Thymus (tissue), 11 donors: ENCODE results near the gene TTC8. TPM values are rescaled to one million over a fixed set of nuclear protein-coding genes. Genes with fewer than 3 reads are reported as not detected.

Experiments
- DNase-seq, 9 donors: peaks; one replicate each; pipeline ENCODE4 v3.0.0-alpha.2; 2013; ENCODE audit warnings: low spot score in 9 of 9, low read depth in 6 of 9, missing footprints in 1 of 9
- H3K27ac ChIP-seq, 2 donors: one replicate each; pipeline ENCODE4 v1.5.1; 2013; ENCODE audit warnings: control low read depth in 1 of 2, low read depth in 1 of 2, low read length in 1 of 2, mild to moderate bottlenecking in 1 of 2, moderate library complexity in 1 of 2
- H3K27me3 ChIP-seq, 2 donors: one replicate each; pipeline ENCODE4 v1.5.1; 2013; ENCODE audit warnings: low read length in 1 of 2; ENCODE audit not compliant: control insufficient read depth in 2 of 2, insufficient read depth in 1 of 2
- H3K36me3 ChIP-seq, 2 donors: one replicate each; pipeline ENCODE4 v1.5.1; 2013; ENCODE audit warnings: low read length in 1 of 2, mild to moderate bottlenecking in 1 of 2, moderate library complexity in 1 of 2; ENCODE audit not compliant: control insufficient read depth in 2 of 2, insufficient read depth in 2 of 2
- H3K4me1 ChIP-seq, 2 donors: one replicate each; pipeline ENCODE4 v1.5.1; 2013; ENCODE audit warnings: low read length in 2 of 2; ENCODE audit not compliant: control insufficient read depth in 2 of 2, insufficient read depth in 2 of 2
- H3K4me3 ChIP-seq, 2 donors: one replicate each; pipeline ENCODE4 v1.5.1; 2013; ENCODE audit warnings: low read length in 2 of 2, control low read depth in 1 of 2, mild to moderate bottlenecking in 1 of 2
- H3K9me3 ChIP-seq, 2 donors: one replicate each; pipeline ENCODE4 v1.5.1; 2013; ENCODE audit warnings: low read length in 1 of 2, mild to moderate bottlenecking in 1 of 2; ENCODE audit not compliant: control insufficient read depth in 2 of 2, insufficient read depth in 1 of 2
- WGBS: extraction: QIAGEN DNeasy Blood & Tissue Kit; methylation state at CpG from one replicate; pipeline ENCODE4 v1.1.7; 2013; 5-methylcytosine and 5-hydroxymethylcytosine counted together
- polyA plus RNA-seq: library from polyadenylated mRNA; stranded (reverse); fragments of 200-250 nt; gene quantifications from one replicate; pipeline ENCODE4 v1.2.3, GENCODE V29; 2013
- total RNA-seq: library from RNA; stranded (reverse); fragments of 120-200 nt; gene quantifications from one replicate; pipeline ENCODE4 v1.2.4, GENCODE V29; 2013
- donor health status: healthy.

The TTC8 gene
- total and polyA plus RNA-seq, 2 donors, result 5.9 to 12.0 TPM

- no peak overlapping the region for H3K27ac ChIP-seq
These were observed 6.8 kb downstream of the TTC8 start for GRCh38 chr14:88831284-88831683.

DNA sequence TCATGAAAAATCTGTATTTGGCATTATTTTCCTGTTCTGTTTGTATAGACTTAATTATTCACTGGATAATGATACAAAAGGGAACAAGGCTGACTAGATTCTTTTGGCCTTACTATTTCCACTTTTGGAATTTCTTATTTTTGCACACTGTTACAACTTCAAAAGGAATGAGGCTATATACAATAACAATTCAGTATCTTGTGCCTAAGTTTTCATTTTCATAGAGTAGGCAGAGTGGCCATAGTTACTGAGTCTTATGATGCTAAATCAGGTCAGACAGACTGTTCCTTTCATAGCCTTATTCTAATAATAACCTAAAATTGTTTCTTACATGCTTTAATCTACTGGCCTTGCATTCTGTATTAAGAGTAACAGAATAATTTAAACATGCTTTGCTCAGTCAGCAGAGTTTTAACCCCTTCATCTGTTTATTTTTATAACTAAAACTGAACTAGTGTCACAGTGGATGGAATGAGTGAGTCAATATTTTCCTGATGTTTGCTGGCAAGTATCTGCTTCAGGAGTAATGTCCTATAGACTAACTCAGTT lies 10.5 kb downstream of the TTC8 start:
- no peaks in the 10 kb centered on the region for H3K36me3 ChIP-seq
- no peaks in the 10 kb centered on the region for H3K4me1 ChIP-seq
- no peaks in the 10 kb centered on the region for H3K27me3 ChIP-seq
- no peak overlapping the region for H3K4me3 ChIP-seq
- H3K9me3 ChIP-seq, result no peaks in the 10 kb centered on the region
- no peak for DNase-seq
- no peak overlapping the region for H3K27ac ChIP-seq

More at GRCh38 chr14:88831284-88831683, 6.8 kb downstream of the TTC8 start:
- DNase-seq, result no peak
- H3K27me3 ChIP-seq, result no peaks in the 10 kb centered on the region
- H3K4me3 ChIP-seq, result no peak overlapping the region
- H3K4me1 ChIP-seq, result no peaks in the 10 kb centered on the region
- H3K9me3 ChIP-seq, result no peaks in the 10 kb centered on the region
- H3K36me3 ChIP-seq, result no peaks in the 10 kb centered on the region

GRCh38 chr14:88835661-88836060 lies 11.2 kb downstream of the TTC8 start:
- H3K4me3 ChIP-seq, result no peak overlapping the region
- no peaks in the 10 kb centered on the region for H3K4me1 ChIP-seq
- H3K9me3 ChIP-seq, result no peaks in the 10 kb centered on the region
- DNase-seq, result no peak
- H3K27me3 ChIP-seq, result no peaks in the 10 kb centered on the region
- H3K36me3 ChIP-seq, result no peaks in the 10 kb centered on the region
- no peak overlapping the region for H3K27ac ChIP-seq

- Histone ChIP-seq H3K27ac (no peak overlapping the region), H3K36me3 (no peaks in the 10 kb centered on the region), H3K4me3 (no peak overlapping the region), H3K27me3 (no peaks in the 10 kb centered on the region), H3K4me1 (no peaks in the 10 kb centered on the region), H3K9me3 (no peaks in the 10 kb centered on the region)
- WGBS, result 97% methylated on average over 1 of the region's 1 CpG
- no peak for DNase-seq
These were observed 13.0 kb downstream of the TTC8 start for GRCh38 chr14:88837495-88837894.

DNA sequence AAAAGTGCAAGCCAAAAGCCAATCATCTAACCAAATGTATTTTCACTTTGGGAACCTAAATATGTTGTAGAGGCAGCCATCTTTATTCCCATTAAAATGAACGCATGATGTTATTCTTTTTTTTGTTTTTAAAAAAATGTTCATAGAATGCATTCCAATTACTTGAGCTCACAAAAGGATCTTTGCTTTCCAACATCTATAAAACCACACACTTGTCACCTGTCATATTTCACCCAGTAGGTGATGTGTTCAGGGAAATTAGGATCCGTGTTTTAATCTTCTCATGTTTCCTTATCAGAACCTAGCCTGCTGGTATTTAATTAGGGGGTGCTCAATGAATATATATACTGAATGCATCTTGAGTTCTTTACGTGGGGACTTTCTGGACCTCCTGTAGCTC lies 13.6 kb downstream of the TTC8 start:
- H3K27ac ChIP-seq, result no peak overlapping the region
- H3K4me3 ChIP-seq, result no peak overlapping the region
- no peaks in the 10 kb centered on the region for H3K9me3 ChIP-seq
- no peaks in the 10 kb centered on the region for H3K27me3 ChIP-seq
- no peaks in the 10 kb centered on the region for H3K4me1 ChIP-seq
- no peak for DNase-seq
- 96% methylated on average over 3 of the region's 3 CpGs for WGBS
- H3K36me3 ChIP-seq, result no peaks in the 10 kb centered on the region

GRCh38 chr14:88840926-88841325 lies 16.5 kb downstream of the TTC8 start:
- 97% methylated on average over 5 of the region's 5 CpGs for WGBS
- no peak for DNase-seq
- Histone ChIP-seq H3K36me3 (no peaks in the 10 kb centered on the region), H3K27ac (no peak overlapping the region), H3K4me1 (no peaks in the 10 kb centered on the region), H3K27me3 (no peaks in the 10 kb centered on the region), H3K4me3 (no peak overlapping the region), H3K9me3 (no peaks in the 10 kb centered on the region)

- Histone ChIP-seq H3K36me3 (no peaks in the 10 kb centered on the region), H3K4me3 (no peak overlapping the region), H3K4me1 (no peaks in the 10 kb centered on the region), H3K27me3 (no peaks in the 10 kb centered on the region), H3K27ac (no peak overlapping the region), H3K9me3 (no peaks in the 10 kb centered on the region)
- DNase-seq, result no peak
- 96% methylated on average over 1 of the region's 1 CpG for WGBS
These were observed 17.3 kb downstream of the TTC8 start for GRCh38 chr14:88841741-88842140.

DNA sequence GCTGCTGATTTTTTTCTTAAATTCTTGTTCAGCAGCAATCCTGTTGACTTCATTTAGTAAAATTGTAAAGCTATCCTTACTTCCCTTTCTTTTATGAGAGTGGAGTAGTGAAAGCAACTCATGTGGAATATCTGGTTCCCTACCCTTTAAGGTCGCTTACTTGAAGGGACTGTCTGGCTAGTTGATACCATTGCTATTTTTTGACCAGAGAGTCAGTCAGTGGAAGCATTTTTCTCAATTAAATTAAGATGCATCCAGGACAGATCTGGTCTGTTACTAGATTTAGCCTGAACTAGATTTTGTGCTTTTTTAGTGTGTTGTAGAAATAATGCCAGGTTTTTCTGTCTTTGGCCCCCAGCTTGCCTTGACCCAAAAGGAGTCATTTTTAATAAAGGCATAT lies 18.0 kb downstream of the TTC8 start:
- H3K4me3 ChIP-seq, result no peak overlapping the region
- no peaks in the 10 kb centered on the region for H3K9me3 ChIP-seq
- H3K36me3 ChIP-seq, result no peaks in the 10 kb centered on the region
- no peaks in the 10 kb centered on the region for H3K27me3 ChIP-seq
- DNase-seq, result no peak
- no peak overlapping the region for H3K27ac ChIP-seq
- H3K4me1 ChIP-seq, result no peaks in the 10 kb centered on the region
- 90% methylated on average over 1 of the region's 1 CpG for WGBS

GRCh38 chr14:88844980-88845491 lies 20.6 kb downstream of the TTC8 start:
- H3K36me3 ChIP-seq, result no peaks in the 10 kb centered on the region

GRCh38 chr14:88848571-88848970 lies 24.1 kb downstream of the TTC8 start:
- 95% methylated on average over 1 of the region's 1 CpG for WGBS
- no peak for DNase-seq
- Histone ChIP-seq H3K4me1 (no peaks in the 10 kb centered on the region), H3K9me3 (no peaks in the 10 kb centered on the region), H3K27ac (no peak overlapping the region), H3K36me3 (no peaks in the 10 kb centered on the region), H3K4me3 (no peak overlapping the region), H3K27me3 (no peaks in the 10 kb centered on the region)

More at GRCh38 chr14:88844980-88845491, 20.6 kb downstream of the TTC8 start:
- no peaks in the 10 kb centered on the region for H3K4me1 ChIP-seq
- H3K27ac ChIP-seq, result no peak overlapping the region
- no peak for DNase-seq
- no peak overlapping the region for H3K4me3 ChIP-seq
- H3K27me3 ChIP-seq, result no peaks in the 10 kb centered on the region
- H3K9me3 ChIP-seq, result no peaks in the 10 kb centered on the region
- 96% methylated on average over 2 of the region's 2 CpGs for WGBS
